ENCODE results near the gene TRAPPC12.

TRAPPC12 gene

GRCh38 chr2:3457524-3458395 is 78.3 kb downstream of the TRAPPC12 start:
- no peak for DNase-seq

- no peak for DNase-seq
These were observed 79.1 kb downstream of the TRAPPC12 start for GRCh38 chr2:3458396-3459184.

- no peak for DNase-seq
These were observed 79.9 kb downstream of the TRAPPC12 start for GRCh38 chr2:3459185-3460015.

GRCh38 chr2:3460156-3460555 is 80.7 kb downstream of the TRAPPC12 start:
- DNase-seq, result no peak

- DNase-seq, result no peak
These were observed 81.6 kb downstream of the TRAPPC12 start for GRCh38 chr2:3460831-3461800.

GRCh38 chr2:3461801-3462492 is 82.5 kb downstream of the TRAPPC12 start:
- peak; percentile 58 for DNase-seq

GRCh38 chr2:3462493-3463104 is 83.1 kb downstream of the TRAPPC12 start:
- no peak for DNase-seq

GRCh38 chr2:3463186-3463835 is 83.8 kb downstream of the TRAPPC12 start:
- DNase-seq, result no peak

GRCh38 chr2:3463944-3464343 is 84.5 kb downstream of the TRAPPC12 start:
- DNase-seq, result no peak

GRCh38 chr2:3464401-3465005 is 85.0 kb downstream of the TRAPPC12 start:
- DNase-seq, result no peak

- DNase-seq, result no peak
These were observed 85.8 kb downstream of the TRAPPC12 start for GRCh38 chr2:3465328-3465727.

GRCh38 chr2:3465844-3466481 is 86.5 kb downstream of the TRAPPC12 start:
- DNase-seq, result peak; percentile 86

- no peak for DNase-seq
These were observed 87.0 kb downstream of the TRAPPC12 start for GRCh38 chr2:3466482-3466863.

- DNase-seq, result no peak
These were observed 87.5 kb downstream of the TRAPPC12 start for GRCh38 chr2:3466966-3467365.

GRCh38 chr2:3467654-3468053 is 88.2 kb downstream of the TRAPPC12 start:
- no peak for DNase-seq

- no peak for DNase-seq
These were observed 88.9 kb downstream of the TRAPPC12 start for GRCh38 chr2:3468296-3468988.

- no peak for DNase-seq
These were observed 90.0 kb downstream of the TRAPPC12 start for GRCh38 chr2:3469486-3469885.

- DNase-seq, result peak; percentile 59
These were observed 90.7 kb downstream of the TRAPPC12 start for GRCh38 chr2:3470166-3470651.

All from fibroblast of skin of scalp (primary cell).